Amygdala (tissue), 56 donors: ENCODE measurements around the gene NKD2.

Experiments used
- DNase-seq, 56 donors: peaks; one replicate each; lab custom pipeline; 2025; lab: John Stamatoyannopoulos, UW

The NKD2 gene

GRCh38 chr5:1038417-1039209 lies 30.0 kb downstream of the NKD2 start:
- DNase-seq, result no peak

DNA sequence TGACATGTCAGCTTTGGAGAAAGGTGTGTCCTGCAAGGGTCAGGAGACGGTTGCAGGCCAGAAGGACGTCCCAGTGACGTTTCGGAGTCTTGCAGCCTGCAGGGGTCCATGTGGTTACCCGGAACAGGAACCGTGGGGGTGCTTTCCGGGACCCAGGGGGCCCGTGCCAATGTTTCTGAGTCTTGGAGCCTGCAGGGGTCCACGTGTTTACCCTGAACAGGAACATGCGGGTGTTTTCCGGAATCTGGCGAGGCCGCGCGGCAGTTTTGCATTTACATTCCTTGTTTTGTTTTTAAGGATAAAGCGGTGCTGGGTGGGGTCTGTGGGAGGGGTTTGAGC lies 30.6 kb downstream of the NKD2 start:
- no peak for DNase-seq

GRCh38 chr5:1039706-1040260 lies 31.2 kb downstream of the NKD2 start:
- no peak for DNase-seq

DNA sequence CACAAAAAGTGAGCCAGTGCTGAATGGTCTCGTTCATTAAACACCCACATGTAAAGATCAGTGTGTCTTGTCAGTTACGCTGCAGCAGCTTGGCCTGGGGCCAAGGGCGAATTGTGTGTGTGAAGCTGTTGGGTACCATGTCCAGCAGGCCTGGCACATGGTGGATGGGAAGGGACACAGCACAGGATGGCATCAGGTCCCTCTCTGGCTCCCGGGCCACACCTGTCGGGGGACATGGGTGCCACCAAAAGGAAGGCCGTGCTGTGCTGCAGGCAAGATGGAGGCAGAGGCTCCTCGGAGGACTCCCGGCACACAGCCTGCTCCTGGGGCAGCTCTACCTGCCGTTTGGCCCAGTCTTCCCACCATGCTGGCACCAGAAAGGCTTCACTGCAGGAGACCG lies 32.0 kb downstream of the NKD2 start:
- no peak for DNase-seq

- DNase-seq, result no peak
Measured at GRCh38 chr5:1041225-1042143, 32.9 kb downstream of the NKD2 start.

- no peak for DNase-seq
Measured at GRCh38 chr5:1042626-1043025, 34.0 kb downstream of the NKD2 start.

GRCh38 chr5:1043327-1043726 lies 34.7 kb downstream of the NKD2 start:
- DNase-seq, result no peak

GRCh38 chr5:1044117-1044516 lies 35.5 kb downstream of the NKD2 start:
- no peak for DNase-seq

GRCh38 chr5:1045960-1046560 lies 37.5 kb downstream of the NKD2 start:
- DNase-seq, result no peak

GRCh38 chr5:1047332-1047965 lies 38.8 kb downstream of the NKD2 start:
- DNase-seq, result no peak

DNA sequence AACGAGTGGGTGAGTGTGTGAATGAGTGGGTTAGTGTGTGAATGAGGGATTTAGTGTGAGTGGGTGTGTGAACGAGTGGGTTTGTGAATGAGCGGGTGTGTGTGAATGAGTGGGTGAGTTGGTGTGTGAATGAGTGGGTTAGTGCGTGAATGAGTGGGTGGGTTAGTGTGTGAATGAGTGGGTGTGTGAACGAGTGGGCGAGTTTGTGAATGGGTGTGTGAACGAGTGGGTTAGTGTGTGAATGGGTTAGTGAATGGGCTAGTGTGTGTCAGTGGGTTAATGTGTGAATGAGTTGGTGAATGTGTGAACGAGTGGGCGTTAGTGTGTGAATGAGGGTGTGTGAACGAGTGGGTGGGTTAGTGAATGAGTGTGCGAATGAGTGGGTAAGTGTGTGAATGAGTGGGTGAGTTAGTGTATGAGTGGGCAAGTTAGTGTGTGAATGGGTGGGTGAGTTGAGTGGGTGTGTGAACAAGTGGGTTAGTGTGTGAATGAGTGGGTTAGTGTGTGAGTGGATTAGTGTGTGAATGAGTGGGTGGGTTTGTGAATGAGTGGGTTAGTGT lies 39.6 kb downstream of the NKD2 start:
- DNase-seq, result no peak

DNA sequence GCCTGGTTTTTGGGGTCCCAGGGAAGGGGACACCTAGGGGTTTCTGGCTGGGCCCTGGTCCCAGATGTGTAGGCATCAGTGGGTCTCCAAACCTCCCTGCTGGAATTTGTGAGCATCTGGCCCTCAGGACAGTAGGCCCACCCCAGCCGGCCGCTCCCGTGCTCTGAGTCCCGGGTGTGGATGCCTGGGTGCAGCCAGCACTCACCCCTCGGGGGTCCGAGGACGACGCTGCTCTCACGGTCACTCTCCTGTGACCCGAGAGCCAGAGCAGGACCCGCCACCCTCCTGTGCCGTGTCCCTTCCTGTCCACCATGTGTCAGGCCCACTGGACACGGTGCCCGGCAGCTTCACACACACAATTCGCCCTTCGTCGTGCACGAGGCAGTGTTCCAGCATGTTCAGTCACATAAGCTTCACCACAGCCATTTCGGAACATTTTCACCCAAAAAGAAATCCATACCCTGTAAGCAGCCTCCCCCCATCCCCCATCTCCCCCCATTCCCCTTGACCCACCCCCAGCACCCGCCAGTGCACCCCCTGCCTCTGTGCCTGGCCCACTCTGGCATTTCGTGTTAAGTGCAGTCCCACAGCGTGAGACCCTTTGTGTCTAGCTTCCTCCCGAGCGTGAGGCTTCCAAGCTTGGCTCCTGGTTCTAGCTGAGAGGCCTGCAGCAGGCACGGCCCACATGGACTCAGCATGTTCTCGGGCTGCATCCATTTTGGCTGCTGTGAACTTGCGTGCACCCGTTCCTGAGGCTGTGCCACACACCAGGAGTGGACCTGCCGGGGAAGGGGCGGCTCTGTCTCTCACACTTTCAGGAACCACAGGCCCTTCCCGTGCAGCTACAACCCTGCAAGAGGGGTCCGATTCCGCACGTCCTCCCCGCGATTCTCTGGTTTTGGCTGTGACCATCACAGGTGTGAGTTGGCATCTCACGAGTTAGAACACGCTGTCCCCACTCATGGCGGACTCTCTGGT lies 40.5 kb downstream of the NKD2 start:
- DNase-seq, result no peak

GRCh38 chr5:1050423-1051365 lies 42.1 kb downstream of the NKD2 start:
- DNase-seq, result no peak

DNA sequence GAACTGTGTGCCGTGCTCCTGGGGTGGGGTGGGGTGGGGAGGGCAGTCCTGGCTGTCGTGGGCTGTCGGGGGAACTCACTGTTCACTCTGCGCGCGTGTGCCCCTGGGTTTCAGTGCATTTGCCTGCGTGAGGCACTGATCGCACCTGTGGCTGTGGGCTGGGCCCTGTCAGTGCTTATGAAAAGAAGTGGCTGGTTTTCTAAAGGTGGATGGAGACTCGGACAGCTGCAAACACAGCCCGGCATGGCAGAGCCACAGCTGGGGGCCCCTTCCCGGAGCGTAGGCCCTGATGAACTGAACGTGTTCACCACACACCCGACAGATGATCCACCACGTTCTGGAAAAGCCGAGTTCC lies 42.7 kb downstream of the NKD2 start:
- DNase-seq, result no peak

DNA sequence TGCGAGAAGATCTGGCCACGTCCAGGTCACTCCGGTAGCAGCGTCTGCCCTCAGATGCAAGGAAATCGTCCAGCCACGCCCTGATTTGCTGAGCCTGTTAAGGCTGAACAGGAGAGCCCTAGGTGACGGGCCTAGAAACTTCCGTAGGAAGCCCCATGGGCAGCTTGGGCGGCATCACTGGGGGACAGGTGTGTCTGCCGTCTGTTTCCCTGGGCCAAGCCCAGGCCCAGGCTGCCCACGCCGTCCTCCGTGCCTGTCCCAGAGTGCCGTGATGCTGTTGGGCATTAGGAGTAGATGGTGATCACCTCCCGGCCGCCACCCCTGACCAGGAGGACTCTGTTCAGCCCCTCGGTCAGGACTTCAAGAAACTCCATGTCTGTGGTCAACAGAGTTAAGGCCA lies 43.5 kb downstream of the NKD2 start:
- DNase-seq, result no peak

GRCh38 chr5:1052641-1053390 lies 44.2 kb downstream of the NKD2 start:
- DNase-seq, result no peak

DNA sequence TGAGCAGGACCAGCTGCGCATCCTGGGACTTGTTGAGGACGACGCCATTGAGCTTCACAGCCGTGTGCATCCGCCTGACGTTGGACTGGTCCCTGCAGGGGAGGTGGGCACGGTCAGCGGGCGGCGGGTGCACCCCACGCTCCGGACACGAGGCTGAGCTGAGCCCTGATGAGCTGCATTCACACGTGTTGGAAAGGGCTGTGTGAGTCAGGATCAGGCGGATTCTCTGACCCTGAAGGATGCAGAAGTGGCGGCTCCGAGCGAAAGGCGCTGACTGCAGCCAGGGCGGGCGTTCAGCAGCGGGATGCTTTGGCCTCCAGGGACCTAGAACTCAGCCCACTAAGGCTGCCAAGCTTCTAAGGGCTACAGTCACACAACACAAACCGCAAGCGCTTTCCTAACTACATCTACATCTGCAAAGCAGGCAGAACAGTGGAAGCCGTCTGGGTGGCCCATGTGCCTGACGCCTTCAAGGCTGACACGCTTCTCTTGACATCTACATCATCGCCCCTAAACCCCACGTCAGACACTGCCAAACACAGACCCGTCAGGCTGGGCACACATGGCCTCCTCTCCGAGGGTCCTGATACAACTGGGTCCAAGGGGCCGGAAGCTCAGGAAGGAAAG lies 44.9 kb downstream of the NKD2 start:
- no peak for DNase-seq
